Upper lobe of left lung (tissue), 6 donors: Measurements from ENCODE around the gene CAPN2. TPM values are rescaled to one million over a fixed set of nuclear protein-coding genes. Genes with fewer than 3 reads are reported as not detected.

ENCODE experiments used
- ATAC-seq, 2 donors: fragments of 200-7000 bp; cut with Tn5 transposase; one replicate each; pipeline ENCODE4 v1.9.1; 2022; ENCODE audit warnings: mild to moderate bottlenecking in 2 of 2, moderate library complexity in 2 of 2; ENCODE audit not compliant: low FRiP score in 2 of 2
- DNase-seq, 2 donors: peaks; one replicate each; pipeline ENCODE4 v3.0.0-alpha.2; 2019 to 2020
- H3K27ac ChIP-seq, 4 donors: fragments of 200-600 bp; sonication (generic); one replicate each; pipeline ENCODE4 v1.5.1; 2016 to 2019
- H3K27me3 ChIP-seq, 4 donors: fragments of 200-600 bp; sonication (generic); one replicate each; pipeline ENCODE4 v1.5.1; 2017 to 2019
- H3K36me3 ChIP-seq, 4 donors: fragments of 200-600 bp; sonication (generic); one replicate each; pipeline ENCODE4 v1.5.1; 2016 to 2019
- H3K4me1 ChIP-seq, 4 donors: fragments of 200-600 bp; sonication (generic); one replicate each; pipeline ENCODE4 v1.5.1; 2018 to 2019
- H3K4me3 ChIP-seq, 4 donors: fragments of 200-600 bp; sonication (generic); one replicate each; pipeline ENCODE4 v1.5.1; 2017 to 2019; ENCODE audit warnings: mild to moderate bottlenecking in 2 of 4, moderate library complexity in 1 of 4
- H3K9me3 ChIP-seq, 4 donors: fragments of 200-600 bp; sonication (generic); one replicate each; pipeline ENCODE4 v1.5.1; 2018 to 2019
- CTCF ChIP-seq, 6 experiments: fragments of 450-650 bp in 4 of 6; fragments of 200-600 bp in 2 of 6; sonication (generic) in 2 of 6; IDR thresholded peaks; one replicate each; pipeline ENCODE4 v1.5.1; 2016 to 2019; ENCODE audit warnings: antibody characterized with exemption in 6 of 6
- EP300 ChIP-seq, 4 donors: sonication (generic); formaldehyde crosslinking; IDR thresholded peaks; one replicate each; pipeline ENCODE4 v1.5.1; 2017; ENCODE audit warnings: antibody characterized with exemption in 4 of 4, control low read depth in 2 of 4
- POLR2A ChIP-seq, 4 donors: fragments of 450-650 bp; IDR thresholded peaks; one replicate each; pipeline ENCODE4 v1.5.1; 2016 to 2017; ENCODE audit warnings: antibody characterized with exemption in 4 of 4, mild to moderate bottlenecking in 2 of 4
- POLR2AphosphoS5 ChIP-seq, 2 donors: sonication (generic); formaldehyde crosslinking; IDR thresholded peaks; one replicate each; pipeline ENCODE4 v1.5.1; 2017; ENCODE audit warnings: antibody characterized with exemption in 2 of 2
- WGBS, 2 donors: methylation state at CpG; one replicate each; pipeline ENCODE4 v1.1.5; 2017 to 2018; 5-methylcytosine and 5-hydroxymethylcytosine counted together
- total RNA-seq, 6 donors: library from RNA; depleted of rRNA in 4 of 6; stranded (reverse); fragments of >200 nt in 4 of 6; gene quantifications; one replicate each; pipeline versions ENCODE4 v1.1.0 to v1.2.1, GENCODE V29; 2016 to 2021
- donor health status: DM: no; HTN: no; CAD: no; lungs with moderate emphysema.
- donor health status: DM: no; HTN: yes; CAD: no; lungs with severe emphysema.

The CAPN2 gene
- total RNA-seq, 6 donors from 2014 or later, result 271 to 1,436 (median 427) TPM

- Histone ChIP-seq H3K4me1 (no peaks in the 10 kb centered on the region), H3K27me3 (no peaks in the 10 kb centered on the region), H3K9me3 (no peaks in the 10 kb centered on the region), H3K27ac (no peak overlapping the region), H3K4me3 (no peak overlapping the region), H3K36me3 (peaks cover 44 to 100% (median 96%) of the 10 kb centered on the region in 4 donors)
- DNase-seq, result peak in 1 of 2 donors; percentile 77
- no peak for TF ChIP-seq EP300 (IDR thresholded peaks at IDR 0.05)
- TF ChIP-seq CTCF (IDR thresholded peaks at IDR 0.05), result no peak
- no peak for TF ChIP-seq POLR2AphosphoS5 (IDR thresholded peaks at IDR 0.05)
- no peak for TF ChIP-seq POLR2A (IDR thresholded peaks at IDR 0.05)
- no peak for ATAC-seq
- WGBS, 2 donors, result 94 to 95% methylated on average over 16 to 17 of the region's 17 CpGs
These were observed 42.5 kb downstream of the CAPN2 start for GRCh38 chr1:223754681-223755431.

GRCh38 chr1:223755432-223755792 is 43.1 kb downstream of the CAPN2 start:
- no peaks in the 10 kb centered on the region for H3K27me3 ChIP-seq
- 90 to 91% methylated on average over 9 of the region's 9 CpGs for WGBS, 2 donors
- no peaks in the 10 kb centered on the region for H3K9me3 ChIP-seq
- no peak overlapping the region for H3K27ac ChIP-seq
- no peak overlapping the region for H3K4me3 ChIP-seq
- DNase-seq (no peak), ATAC-seq (no peak)
- TF ChIP-seq CTCF (IDR thresholded peaks at IDR 0.05) (no peak), POLR2AphosphoS5 (IDR thresholded peaks at IDR 0.05) (no peak)
- peaks cover 0 to 4% (median 2%) of the 10 kb centered on the region in 4 donors for H3K4me1 ChIP-seq
- H3K36me3 ChIP-seq, result peaks cover 44 to 100% (median 97%) of the 10 kb centered on the region in 4 donors

- H3K4me1 ChIP-seq, result peaks cover 4 to 12% (median 9%) of the 10 kb centered on the region in 4 donors
- no peak overlapping the region for H3K4me3 ChIP-seq
- no peaks in the 10 kb centered on the region for H3K9me3 ChIP-seq
- no peak for DNase-seq
- H3K27ac ChIP-seq, result no peak overlapping the region
- H3K27me3 ChIP-seq, result no peaks in the 10 kb centered on the region
- 87 to 95% methylated on average over 12 to 13 of the region's 13 CpGs for WGBS, 2 donors
- ATAC-seq, result no peak
- peaks cover 40 to 100% (median 97%) of the 10 kb centered on the region in 4 donors for H3K36me3 ChIP-seq
- TF ChIP-seq POLR2A (IDR thresholded peaks at IDR 0.05), result no peak
- TF ChIP-seq CTCF (IDR thresholded peaks at IDR 0.05), result no peak
- TF ChIP-seq EP300 (IDR thresholded peaks at IDR 0.05), result no peak
- no peak for TF ChIP-seq POLR2AphosphoS5 (IDR thresholded peaks at IDR 0.05)
These were observed 43.8 kb downstream of the CAPN2 start for GRCh38 chr1:223755992-223756775.

GRCh38 chr1:223756806-223757700 is 44.7 kb downstream of the CAPN2 start:
- no peak overlapping the region for H3K27ac ChIP-seq
- H3K36me3 ChIP-seq, result peaks cover 31 to 100% (median 95%) of the 10 kb centered on the region in 4 donors
- TF ChIP-seq CTCF (IDR thresholded peaks at IDR 0.05) (no peak), EP300 (IDR thresholded peaks at IDR 0.05) (no peak), POLR2A (IDR thresholded peaks at IDR 0.05) (no peak), POLR2AphosphoS5 (IDR thresholded peaks at IDR 0.05) (no peak)
- ATAC-seq (no peak), DNase-seq (no peak)
- WGBS, 2 donors, result 90 to 94% methylated on average over 16 to 20 of the region's 20 CpGs
- peaks cover 6 to 16% (median 14%) of the 10 kb centered on the region in 4 donors for H3K4me1 ChIP-seq
- no peaks in the 10 kb centered on the region for H3K27me3 ChIP-seq
- no peaks in the 10 kb centered on the region for H3K9me3 ChIP-seq
- H3K4me3 ChIP-seq, result no peak overlapping the region
